ENCODE data around the gene TSPAN9.

DNA sequence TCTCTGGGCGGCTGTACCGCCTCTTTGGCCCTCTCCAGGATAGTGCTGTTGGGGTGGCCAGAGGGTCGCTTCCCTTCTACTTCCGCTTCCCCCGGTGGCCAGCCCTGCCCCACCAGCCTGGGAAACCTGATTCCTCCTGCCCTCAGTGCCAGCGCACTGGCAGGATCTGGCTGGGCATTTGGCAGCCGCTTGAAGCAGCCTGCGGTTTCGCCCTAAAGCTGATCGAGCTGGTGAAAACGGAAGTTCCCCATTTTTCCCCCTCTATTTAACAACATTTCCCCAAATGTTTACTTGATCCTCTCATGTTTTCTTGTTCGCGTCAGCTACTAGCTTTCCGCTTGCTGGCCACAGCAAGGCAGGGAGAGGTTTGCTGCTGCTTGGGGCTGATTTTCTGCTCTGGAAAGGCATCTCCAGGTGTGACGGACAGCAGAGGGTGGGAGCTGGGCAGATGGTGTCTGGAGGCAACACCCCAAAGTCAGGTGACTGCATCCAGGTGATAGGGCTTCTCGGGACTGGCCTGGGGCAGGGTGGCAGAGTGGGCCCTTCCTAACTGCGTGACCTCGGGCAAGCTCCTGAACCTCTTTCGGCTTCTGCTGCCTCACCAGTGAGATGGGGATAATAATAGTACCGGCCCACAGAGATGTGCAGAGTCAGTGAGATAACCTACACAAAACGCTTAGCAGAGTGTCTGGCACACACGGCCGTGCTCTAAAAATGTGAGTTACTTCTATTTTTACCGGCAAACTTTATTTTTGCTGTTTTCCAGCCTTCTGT is 53.1 kb downstream of the TSPAN9 start:
- TF ChIP-seq, protein P1, sequence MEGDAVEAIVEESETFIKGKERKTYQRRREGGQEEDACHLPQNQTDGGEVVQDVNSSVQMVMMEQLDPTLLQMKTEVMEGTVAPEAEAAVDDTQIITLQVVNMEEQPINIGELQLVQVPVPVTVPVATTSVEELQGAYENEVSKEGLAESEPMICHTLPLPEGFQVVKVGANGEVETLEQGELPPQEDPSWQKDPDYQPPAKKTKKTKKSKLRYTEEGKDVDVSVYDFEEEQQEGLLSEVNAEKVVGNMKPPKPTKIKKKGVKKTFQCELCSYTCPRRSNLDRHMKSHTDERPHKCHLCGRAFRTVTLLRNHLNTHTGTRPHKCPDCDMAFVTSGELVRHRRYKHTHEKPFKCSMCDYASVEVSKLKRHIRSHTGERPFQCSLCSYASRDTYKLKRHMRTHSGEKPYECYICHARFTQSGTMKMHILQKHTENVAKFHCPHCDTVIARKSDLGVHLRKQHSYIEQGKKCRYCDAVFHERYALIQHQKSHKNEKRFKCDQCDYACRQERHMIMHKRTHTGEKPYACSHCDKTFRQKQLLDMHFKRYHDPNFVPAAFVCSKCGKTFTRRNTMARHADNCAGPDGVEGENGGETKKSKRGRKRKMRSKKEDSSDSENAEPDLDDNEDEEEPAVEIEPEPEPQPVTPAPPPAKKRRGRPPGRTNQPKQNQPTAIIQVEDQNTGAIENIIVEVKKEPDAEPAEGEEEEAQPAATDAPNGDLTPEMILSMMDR (IDR thresholded peaks at IDR 0.05): no peak
- TF ChIP-seq TCF7L2 (IDR thresholded peaks at IDR 0.05; ENCODE audit: low read depth, low read length) (no peak), POLR2AphosphoS5 (IDR thresholded peaks at IDR 0.05; ENCODE audit: low read depth, low read length) (no peak)
- TF ChIP-seq, protein P2, sequence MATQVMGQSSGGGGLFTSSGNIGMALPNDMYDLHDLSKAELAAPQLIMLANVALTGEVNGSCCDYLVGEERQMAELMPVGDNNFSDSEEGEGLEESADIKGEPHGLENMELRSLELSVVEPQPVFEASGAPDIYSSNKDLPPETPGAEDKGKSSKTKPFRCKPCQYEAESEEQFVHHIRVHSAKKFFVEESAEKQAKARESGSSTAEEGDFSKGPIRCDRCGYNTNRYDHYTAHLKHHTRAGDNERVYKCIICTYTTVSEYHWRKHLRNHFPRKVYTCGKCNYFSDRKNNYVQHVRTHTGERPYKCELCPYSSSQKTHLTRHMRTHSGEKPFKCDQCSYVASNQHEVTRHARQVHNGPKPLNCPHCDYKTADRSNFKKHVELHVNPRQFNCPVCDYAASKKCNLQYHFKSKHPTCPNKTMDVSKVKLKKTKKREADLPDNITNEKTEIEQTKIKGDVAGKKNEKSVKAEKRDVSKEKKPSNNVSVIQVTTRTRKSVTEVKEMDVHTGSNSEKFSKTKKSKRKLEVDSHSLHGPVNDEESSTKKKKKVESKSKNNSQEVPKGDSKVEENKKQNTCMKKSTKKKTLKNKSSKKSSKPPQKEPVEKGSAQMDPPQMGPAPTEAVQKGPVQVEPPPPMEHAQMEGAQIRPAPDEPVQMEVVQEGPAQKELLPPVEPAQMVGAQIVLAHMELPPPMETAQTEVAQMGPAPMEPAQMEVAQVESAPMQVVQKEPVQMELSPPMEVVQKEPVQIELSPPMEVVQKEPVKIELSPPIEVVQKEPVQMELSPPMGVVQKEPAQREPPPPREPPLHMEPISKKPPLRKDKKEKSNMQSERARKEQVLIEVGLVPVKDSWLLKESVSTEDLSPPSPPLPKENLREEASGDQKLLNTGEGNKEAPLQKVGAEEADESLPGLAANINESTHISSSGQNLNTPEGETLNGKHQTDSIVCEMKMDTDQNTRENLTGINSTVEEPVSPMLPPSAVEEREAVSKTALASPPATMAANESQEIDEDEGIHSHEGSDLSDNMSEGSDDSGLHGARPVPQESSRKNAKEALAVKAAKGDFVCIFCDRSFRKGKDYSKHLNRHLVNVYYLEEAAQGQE (IDR thresholded peaks at IDR 0.05; ENCODE audit: insufficient read depth in 1 of 2, low read depth in 2 of 2, low read length in 1 of 2): no peak
